ENCODE measurements around the gene AZU1. TPM values are rescaled to one million over a fixed set of nuclear protein-coding genes. Genes with fewer than 3 reads are reported as not detected.
"Not testable (repeated sequence)": the region's sequence is repeated elsewhere in the genome, so short reads cannot be mapped to it uniquely, and the experiment has no call there.

The AZU1 gene
- total and polyA plus RNA-seq, 8 donors, result 0.53 to 1.5 (median 0.77) TPM; not detected in 4

GRCh38 chr19:876089-876488 lies 48.5 kb downstream of the AZU1 start:
- Histone ChIP-seq H3K9me3 (no peaks in the 10 kb centered on the region), H3K27me3 (no peaks in the 10 kb centered on the region), H3K4me3 (no peak overlapping the region), H3K27ac (no peak overlapping the region), H3K36me3 (peaks cover 22 to 84% (median 75%) of the 10 kb centered on the region in 4 donors), H3K4me1 (peaks cover 9 to 25% (median 14%) of the 10 kb centered on the region in 4 donors)
- 72 to 82% (median 77%) methylated on average over 18 of the region's 18 CpGs for WGBS, 5 donors
- no peak for TF ChIP-seq POLR2A (IDR thresholded peaks at IDR 0.05)
- no peak for TF ChIP-seq EP300 (IDR thresholded peaks at IDR 0.05)
- TF ChIP-seq CTCF (IDR thresholded peaks at IDR 0.05), result no peak
- TF ChIP-seq POLR2AphosphoS5 (IDR thresholded peaks at IDR 0.05), result no peak
- intact Hi-C loops (cut with DNase I; ENCODE audit: low total_unique reads), result no loop called here
- no peak for DNase-seq

- Histone ChIP-seq H3K36me3 (peaks cover 28 to 86% (median 78%) of the 10 kb centered on the region in 4 donors), H3K27ac (no peak overlapping the region), H3K9me3 (no peaks in the 10 kb centered on the region), H3K4me3 (no peak overlapping the region), H3K4me1 (peaks cover 8 to 20% (median 10%) of the 10 kb centered on the region in 4 donors), H3K27me3 (no peaks in the 10 kb centered on the region)
- TF ChIP-seq POLR2A (IDR thresholded peaks at IDR 0.05) (no peak), EP300 (IDR thresholded peaks at IDR 0.05) (no peak), POLR2AphosphoS5 (IDR thresholded peaks at IDR 0.05) (no peak), CTCF (IDR thresholded peaks at IDR 0.05) (no peak)
- WGBS, 5 donors, result 88 to 93% (median 91%) methylated on average over 18 to 29 of the region's 29 CpGs
- intact Hi-C loops (cut with DNase I; ENCODE audit: low total_unique reads), result no loop called here
- no peak for DNase-seq
Measured at GRCh38 chr19:876780-877314, 49.2 kb downstream of the AZU1 start.

- H3K4me1 ChIP-seq; H3K27ac ChIP-seq; H3K9me3 ChIP-seq; H3K4me3 ChIP-seq; H3K27me3 ChIP-seq; DNase-seq; intact Hi-C loops (cut with DNase I; ENCODE audit: low total_unique reads): not testable (repeated sequence)
- WGBS, 5 donors, result 78 to 91% (median 89%) methylated on average over 5 to 23 of the region's 23 CpGs
- H3K36me3 ChIP-seq, result peaks cover 41 to 93% (median 87%) of the 10 kb centered on the region in 4 donors
Measured at GRCh38 chr19:877992-878660, 50.5 kb downstream of the AZU1 start.

- H3K9me3 ChIP-seq; H3K4me1 ChIP-seq; intact Hi-C loops (cut with DNase I; ENCODE audit: low total_unique reads); H3K27me3 ChIP-seq; DNase-seq; H3K4me3 ChIP-seq; H3K27ac ChIP-seq: not testable (repeated sequence)
- WGBS, 5 donors, result 84 to 93% (median 88%) methylated on average over 11 to 24 of the region's 24 CpGs
- peaks cover 45 to 94% (median 88%) of the 10 kb centered on the region in 4 donors for H3K36me3 ChIP-seq
Measured at GRCh38 chr19:878751-879561, 51.3 kb downstream of the AZU1 start.

- peaks cover 54 to 94% (median 88%) of the 10 kb centered on the region in 4 donors for H3K36me3 ChIP-seq
- H3K9me3 ChIP-seq, result no peaks in the 10 kb centered on the region
- no peaks in the 10 kb centered on the region for H3K27me3 ChIP-seq
- no peak overlapping the region for H3K27ac ChIP-seq
- WGBS, 5 donors, result 74 to 87% (median 81%) methylated on average over 17 to 37 of the region's 37 CpGs
- H3K4me1 ChIP-seq, result peaks cover 0 to 4% (median 0%) of the 10 kb centered on the region in 4 donors
- intact Hi-C loops (cut with DNase I; ENCODE audit: low total_unique reads), result no loop called here
- no peak for DNase-seq
- no peak overlapping the region for H3K4me3 ChIP-seq
- TF ChIP-seq CTCF (IDR thresholded peaks at IDR 0.05) (no peak), EP300 (IDR thresholded peaks at IDR 0.05) (no peak), POLR2AphosphoS5 (IDR thresholded peaks at IDR 0.05) (no peak), POLR2A (IDR thresholded peaks at IDR 0.05) (no peak)
Measured at GRCh38 chr19:879711-880438, 52.2 kb downstream of the AZU1 start.

Measured in stomach (tissue), 9 donors.